PFSK-1 (cell line): Measurements from ENCODE around the gene EXOSC5.

Experiments
- FOXP2 ChIP-seq: optimal IDR thresholded peaks from 2 replicates; pipeline ENCODE3; 2011; ENCODE audit warnings: borderline replicate concordance, control low read depth, inconsistent platforms; ENCODE audit not compliant: insufficient read depth; ENCODE audit errors: extremely low read length, extremely low read depth
- POLR2AphosphoS5 ChIP-seq: IDR thresholded peaks from 2 replicates; pipeline ENCODE4 v1.6.1; 2012; ENCODE audit warnings: low read depth, mild to moderate bottlenecking, control low read depth, low read length, moderate library complexity
- SIN3A ChIP-seq: IDR thresholded peaks from 2 replicates; pipeline ENCODE4 v1.6.1; 2012; ENCODE audit warnings: mild to moderate bottlenecking, low read length, moderate library complexity, borderline replicate concordance; ENCODE audit not compliant: insufficient read depth
- TAF1 ChIP-seq: IDR thresholded peaks from 2 replicates; pipeline ENCODE4 v1.6.1; 2012; ENCODE audit warnings: low read length, control low read depth, borderline replicate concordance; ENCODE audit not compliant: insufficient read depth
- TF ChIP-seq, protein P1 (sequence below), 2 experiments: IDR thresholded peaks; 2 replicates each; pipeline versions ENCODE4 v1.6.1 to v1.8.0; 2011 to 2012; ENCODE audit warnings: low read depth in 2 of 2, low read length in 2 of 2, control low read depth in 1 of 2, inconsistent platforms in 1 of 2, mild to moderate bottlenecking in 1 of 2, moderate library complexity in 1 of 2; ENCODE audit not compliant: insufficient read depth in 1 of 2

The EXOSC5 gene

DNA sequence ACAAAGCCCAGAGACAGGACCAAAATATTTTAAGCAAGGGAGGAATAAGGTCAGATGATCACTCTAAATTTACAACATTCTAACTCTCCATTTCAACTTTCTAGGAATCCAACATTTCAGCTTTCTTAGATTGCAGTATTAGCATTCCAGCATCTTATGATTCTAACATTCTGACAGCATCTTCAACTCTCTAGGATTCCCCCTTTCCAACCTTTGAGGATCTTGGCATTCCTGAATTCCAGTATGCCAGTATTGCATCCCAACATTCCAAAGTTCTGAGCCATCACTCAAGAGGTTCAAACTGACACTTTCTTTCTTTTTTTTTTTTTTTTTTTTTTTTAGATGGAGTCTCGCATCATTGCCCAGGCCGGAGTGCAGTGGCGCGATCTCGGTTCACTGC is 57.2 kb downstream of the EXOSC5 start:
- TF ChIP-seq, protein P1, sequence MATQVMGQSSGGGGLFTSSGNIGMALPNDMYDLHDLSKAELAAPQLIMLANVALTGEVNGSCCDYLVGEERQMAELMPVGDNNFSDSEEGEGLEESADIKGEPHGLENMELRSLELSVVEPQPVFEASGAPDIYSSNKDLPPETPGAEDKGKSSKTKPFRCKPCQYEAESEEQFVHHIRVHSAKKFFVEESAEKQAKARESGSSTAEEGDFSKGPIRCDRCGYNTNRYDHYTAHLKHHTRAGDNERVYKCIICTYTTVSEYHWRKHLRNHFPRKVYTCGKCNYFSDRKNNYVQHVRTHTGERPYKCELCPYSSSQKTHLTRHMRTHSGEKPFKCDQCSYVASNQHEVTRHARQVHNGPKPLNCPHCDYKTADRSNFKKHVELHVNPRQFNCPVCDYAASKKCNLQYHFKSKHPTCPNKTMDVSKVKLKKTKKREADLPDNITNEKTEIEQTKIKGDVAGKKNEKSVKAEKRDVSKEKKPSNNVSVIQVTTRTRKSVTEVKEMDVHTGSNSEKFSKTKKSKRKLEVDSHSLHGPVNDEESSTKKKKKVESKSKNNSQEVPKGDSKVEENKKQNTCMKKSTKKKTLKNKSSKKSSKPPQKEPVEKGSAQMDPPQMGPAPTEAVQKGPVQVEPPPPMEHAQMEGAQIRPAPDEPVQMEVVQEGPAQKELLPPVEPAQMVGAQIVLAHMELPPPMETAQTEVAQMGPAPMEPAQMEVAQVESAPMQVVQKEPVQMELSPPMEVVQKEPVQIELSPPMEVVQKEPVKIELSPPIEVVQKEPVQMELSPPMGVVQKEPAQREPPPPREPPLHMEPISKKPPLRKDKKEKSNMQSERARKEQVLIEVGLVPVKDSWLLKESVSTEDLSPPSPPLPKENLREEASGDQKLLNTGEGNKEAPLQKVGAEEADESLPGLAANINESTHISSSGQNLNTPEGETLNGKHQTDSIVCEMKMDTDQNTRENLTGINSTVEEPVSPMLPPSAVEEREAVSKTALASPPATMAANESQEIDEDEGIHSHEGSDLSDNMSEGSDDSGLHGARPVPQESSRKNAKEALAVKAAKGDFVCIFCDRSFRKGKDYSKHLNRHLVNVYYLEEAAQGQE (IDR thresholded peaks at IDR 0.05; ENCODE audit: insufficient read depth in 1 of 2, low read depth in 2 of 2, low read length in 2 of 2), result no peak
- TF ChIP-seq SIN3A (no peak), TAF1 (no peak), FOXP2 (no peak), POLR2AphosphoS5 (no peak)
